H9 (cell line): Measurements from ENCODE around the gene C3orf85. TPM values are rescaled to one million over a fixed set of nuclear protein-coding genes. Genes with fewer than 3 reads are reported as not detected.

ENCODE experiments used
- DNase-seq: peaks from one replicate; pipeline ENCODE4 v3.0.0-alpha.2; 2017
- H2AFZ ChIP-seq: one replicate; pipeline ENCODE4 v1.6.1; 2013; ENCODE audit warnings: mild to moderate bottlenecking, low read length, control low read depth, moderate library complexity
- H2AK5ac ChIP-seq: 2 replicates; pipeline ENCODE4 v1.6.1; 2013; ENCODE audit warnings: low read length, control low read depth, mixed read lengths; ENCODE audit not compliant: insufficient read length
- H2BK120ac ChIP-seq: one replicate; pipeline ENCODE4 v1.6.1; 2013; ENCODE audit warnings: low read depth, mild to moderate bottlenecking, low read length, control low read depth, inconsistent platforms; ENCODE audit not compliant: poor library complexity, severe bottlenecking
- H2BK12ac ChIP-seq: 2 replicates; pipeline ENCODE4 v1.6.1; 2013; ENCODE audit warnings: low read length, control low read depth, mixed read lengths, low read depth; ENCODE audit not compliant: insufficient read length
- H2BK15ac ChIP-seq: 2 replicates; pipeline ENCODE4 v1.6.1; 2013; ENCODE audit warnings: low read depth, low read length, control low read depth
- H2BK20ac ChIP-seq: one replicate; pipeline ENCODE4 v1.6.1; 2013; ENCODE audit warnings: low read depth, mild to moderate bottlenecking, low read length, control low read depth, inconsistent platforms; ENCODE audit not compliant: poor library complexity, severe bottlenecking
- H2BK5ac ChIP-seq: 2 replicates; pipeline ENCODE4 v1.6.1; 2013; ENCODE audit warnings: low read length, control low read depth, mixed read lengths; ENCODE audit not compliant: insufficient read length
- H3K14ac ChIP-seq: 2 replicates; pipeline ENCODE4 v1.6.1; 2013; ENCODE audit warnings: low read length, control low read depth; ENCODE audit not compliant: insufficient read depth
- H3K18ac ChIP-seq: 2 replicates; pipeline ENCODE4 v1.6.1; 2013; ENCODE audit warnings: low read depth, mild to moderate bottlenecking, mixed read lengths, low read length, control low read depth; ENCODE audit not compliant: insufficient read length
- H3K23ac ChIP-seq: 2 replicates; pipeline ENCODE4 v1.6.1; 2013; ENCODE audit warnings: low read length, control low read depth, mixed read lengths, low read depth; ENCODE audit not compliant: insufficient read length
- H3K23me2 ChIP-seq: 2 replicates; pipeline ENCODE4 v1.6.1; 2013; ENCODE audit warnings: low read depth, mild to moderate bottlenecking, mixed read lengths, low read length, control low read depth; ENCODE audit not compliant: insufficient read length, poor library complexity, severe bottlenecking
- H3K27ac ChIP-seq: 2 replicates; pipeline ENCODE4 v1.5.1; 2013; ENCODE audit warnings: low read length, control low read depth, mixed read lengths, low read depth; ENCODE audit not compliant: insufficient read length
- H3K27me3 ChIP-seq: 2 replicates; pipeline ENCODE4 v1.6.1; 2013; ENCODE audit warnings: low read length, control low read depth, inconsistent platforms; ENCODE audit not compliant: insufficient read depth
- H3K4ac ChIP-seq: 2 replicates; pipeline ENCODE4 v1.6.1; 2013; ENCODE audit warnings: low read depth, mild to moderate bottlenecking, control low read depth, inconsistent platforms, low read length, moderate library complexity
- H3K4me1 ChIP-seq: 2 replicates; pipeline ENCODE4 v1.6.1; 2013; ENCODE audit warnings: low read length, control low read depth, inconsistent platforms; ENCODE audit not compliant: insufficient read depth
- H3K4me2 ChIP-seq: 2 replicates; pipeline ENCODE4 v1.6.1; 2013; ENCODE audit warnings: low read length, control low read depth, mixed read lengths; ENCODE audit not compliant: insufficient read length, insufficient read depth
- H3K56ac ChIP-seq: 2 replicates; pipeline ENCODE4 v1.6.1; 2013; ENCODE audit warnings: low read depth, mild to moderate bottlenecking, mixed read lengths, low read length, control low read depth; ENCODE audit not compliant: insufficient read length
- H3K79me1 ChIP-seq: 2 replicates; pipeline ENCODE4 v1.6.1; 2013; ENCODE audit warnings: low read depth, mild to moderate bottlenecking, moderate library complexity, low read length, control low read depth, inconsistent platforms; ENCODE audit not compliant: insufficient read depth, poor library complexity, severe bottlenecking
- H3K79me2 ChIP-seq: 2 replicates; pipeline ENCODE4 v1.6.1; 2013; ENCODE audit warnings: low read length, control low read depth, inconsistent platforms; ENCODE audit not compliant: insufficient read depth
- H3K9ac ChIP-seq: 2 replicates; pipeline ENCODE4 v1.6.1; 2013; ENCODE audit warnings: low read length, control low read depth, mixed read lengths; ENCODE audit not compliant: insufficient read length; ENCODE audit errors: extremely low read depth
- H3K9me3 ChIP-seq: one replicate; pipeline ENCODE4 v1.6.1; 2013; ENCODE audit warnings: low read depth, low read length, inconsistent platforms; ENCODE audit not compliant: control insufficient read depth
- H3T11ph ChIP-seq: one replicate; pipeline ENCODE4 v1.6.1; 2013; ENCODE audit warnings: mild to moderate bottlenecking, low read length, control low read depth, inconsistent platforms
- H4K20me1 ChIP-seq: one replicate; pipeline ENCODE4 v1.6.1; 2013; ENCODE audit not compliant: control insufficient read depth, insufficient read length, insufficient read depth
- H4K5ac ChIP-seq: 2 replicates; pipeline ENCODE4 v1.6.1; 2013; ENCODE audit warnings: low read depth, mild to moderate bottlenecking, mixed read lengths, low read length, control low read depth; ENCODE audit not compliant: insufficient read length
- H4K8ac ChIP-seq: replicated peaks from 2 replicates; pipeline ENCODE4 v1.6.1; 2013; ENCODE audit warnings: low read length, control low read depth, mixed read lengths, low read depth; ENCODE audit not compliant: insufficient read length
- H4K91ac ChIP-seq: 2 replicates; pipeline ENCODE4 v1.6.1; 2013; ENCODE audit warnings: low read depth, mild to moderate bottlenecking, moderate library complexity, mixed read lengths, low read length, control low read depth; ENCODE audit not compliant: insufficient read length
- H3K27ac Mint-ChIP-seq, 3 experiments: 2 replicates in 2 of 3; 3 replicates in 1 of 3; pipeline ENCODE4 v1.8.0; 2020 to 2021; ENCODE audit warnings: mixed read lengths in 3 of 3, mild to moderate bottlenecking in 1 of 3, moderate library complexity in 1 of 3
- H3K27me3 Mint-ChIP-seq: 2 replicates; pipeline ENCODE4 v1.8.0; 2021; ENCODE audit warnings: low read depth, mild to moderate bottlenecking, moderate library complexity, mixed read lengths
- H3K36me3 Mint-ChIP-seq, 3 experiments: 2 replicates in 2 of 3; 3 replicates in 1 of 3; pipeline ENCODE4 v1.8.0; 2020 to 2021; ENCODE audit warnings: low read depth in 3 of 3, mixed read lengths in 3 of 3; ENCODE audit not compliant: insufficient read depth in 1 of 3
- H3K4me1 Mint-ChIP-seq, 2 experiments: 2 replicates each; pipeline ENCODE4 v1.8.0; 2020; ENCODE audit warnings: mixed read lengths in 2 of 2
- H3K4me3 Mint-ChIP-seq, 2 experiments: 2 replicates in 1 of 2; 3 replicates in 1 of 2; pipeline ENCODE4 v1.8.0; 2020 to 2021; ENCODE audit warnings: mild to moderate bottlenecking in 2 of 2, mixed read lengths in 2 of 2, moderate library complexity in 1 of 2
- H3K9me3 Mint-ChIP-seq, 2 experiments: 2 replicates in 1 of 2; 3 replicates in 1 of 2; pipeline ENCODE4 v1.8.0; 2020; ENCODE audit warnings: mild to moderate bottlenecking in 2 of 2, mixed read lengths in 2 of 2, moderate library complexity in 1 of 2
- total RNA-seq: library from RNA; stranded (reverse); gene quantifications from 2 replicates; pipeline ENCODE4 v1.2.1, GENCODE V29; 2021
- TF ChIP-seq, protein P1 (sequence below): fragments of 200-600 bp; sonication (generic); conservative IDR thresholded peaks from 3 replicates; pipeline ENCODE4 v1.8.0; 2021; ENCODE audit warnings: antibody characterized with exemption, mild to moderate bottlenecking

Gene C3orf85
- total RNA-seq, 1 experiment from 2014 or later = not detected

DNA sequence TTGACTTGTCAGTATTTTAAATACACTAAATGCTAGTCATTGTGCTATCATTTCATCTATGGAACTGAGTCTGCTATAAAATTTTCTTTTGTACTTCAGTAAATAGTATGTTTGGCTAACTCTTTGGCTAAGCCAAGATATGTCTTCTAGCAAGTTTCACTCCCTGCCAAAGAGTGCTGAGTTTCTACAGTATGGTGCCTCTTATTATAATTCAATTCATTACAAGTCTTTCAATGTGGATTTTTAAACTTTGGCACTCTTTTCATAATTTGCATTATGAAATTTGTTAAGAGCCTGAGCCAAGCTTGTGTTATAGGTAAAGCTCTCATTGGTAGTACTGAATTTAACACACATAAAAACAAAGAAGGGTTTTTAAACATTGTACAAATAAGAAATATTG, 43.0 kb upstream of the C3orf85 start:
- Histone ChIP-seq H2BK120ac (no peak overlapping the region), H2BK5ac (no peak overlapping the region), H3K14ac (no peak overlapping the region), H3K56ac (no peak overlapping the region), H3K4ac (no peak overlapping the region), H4K5ac (no peak overlapping the region), H3K23ac (no peak overlapping the region), H2BK12ac (no peak overlapping the region), H3K18ac (no peak overlapping the region), H4K20me1 (no peaks in the 10 kb centered on the region), H3K27ac (no peak overlapping the region), H2AFZ (no peak overlapping the region), H3K9me3 (no peaks in the 10 kb centered on the region), H2AK5ac (no peak overlapping the region), H2BK15ac (no peak overlapping the region), H3K27me3 (no peaks in the 10 kb centered on the region), H4K91ac (no peak overlapping the region), H3K4me2 (no peak overlapping the region), H3K79me2 (no peaks in the 10 kb centered on the region), H3K9ac (no peak overlapping the region), H4K8ac (no peak overlapping the region), H3K4me1 (no peaks in the 10 kb centered on the region), H2BK20ac (no peak overlapping the region), H3T11ph (no peak overlapping the region), H3K79me1 (no peaks in the 10 kb centered on the region), H3K23me2 (no peaks in the 10 kb centered on the region)
- Mint-ChIP-seq H3K4me3 (no peak overlapping the region), H3K4me1 (peaks cover 0 to 5% of the 10 kb centered on the region in 2 experiments; a peak in 2 of 4 replicates), H3K9me3 (no peaks in the 10 kb centered on the region), H3K27ac (no peak overlapping the region), H3K36me3 (no peaks in the 10 kb centered on the region), H3K27me3 (no peaks in the 10 kb centered on the region; the same call in 1 of the 2 replicates)
- TF ChIP-seq, protein P1, sequence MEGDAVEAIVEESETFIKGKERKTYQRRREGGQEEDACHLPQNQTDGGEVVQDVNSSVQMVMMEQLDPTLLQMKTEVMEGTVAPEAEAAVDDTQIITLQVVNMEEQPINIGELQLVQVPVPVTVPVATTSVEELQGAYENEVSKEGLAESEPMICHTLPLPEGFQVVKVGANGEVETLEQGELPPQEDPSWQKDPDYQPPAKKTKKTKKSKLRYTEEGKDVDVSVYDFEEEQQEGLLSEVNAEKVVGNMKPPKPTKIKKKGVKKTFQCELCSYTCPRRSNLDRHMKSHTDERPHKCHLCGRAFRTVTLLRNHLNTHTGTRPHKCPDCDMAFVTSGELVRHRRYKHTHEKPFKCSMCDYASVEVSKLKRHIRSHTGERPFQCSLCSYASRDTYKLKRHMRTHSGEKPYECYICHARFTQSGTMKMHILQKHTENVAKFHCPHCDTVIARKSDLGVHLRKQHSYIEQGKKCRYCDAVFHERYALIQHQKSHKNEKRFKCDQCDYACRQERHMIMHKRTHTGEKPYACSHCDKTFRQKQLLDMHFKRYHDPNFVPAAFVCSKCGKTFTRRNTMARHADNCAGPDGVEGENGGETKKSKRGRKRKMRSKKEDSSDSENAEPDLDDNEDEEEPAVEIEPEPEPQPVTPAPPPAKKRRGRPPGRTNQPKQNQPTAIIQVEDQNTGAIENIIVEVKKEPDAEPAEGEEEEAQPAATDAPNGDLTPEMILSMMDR = no peak
- DNase-seq = no peak
